Peyer's patch (tissue), 4 donors: ENCODE data around the gene SPEM1. TPM values are rescaled to one million over a fixed set of nuclear protein-coding genes. Genes with fewer than 3 reads are reported as not detected.

Experiments used
- DNase-seq, 3 donors: peaks; one replicate each; pipeline ENCODE4 v3.0.0-alpha.2; 2017 to 2019
- H3K27ac ChIP-seq, 4 donors: fragments of 200-600 bp; sonication (generic); one replicate each; pipeline ENCODE4 v1.5.1; 2016 to 2019
- H3K27me3 ChIP-seq, 2 donors: fragments of 200-600 bp; sonication (generic); one replicate each; pipeline ENCODE4 v1.5.1; 2019
- H3K36me3 ChIP-seq, 3 donors: fragments of 200-600 bp; sonication (generic); one replicate each; pipeline ENCODE4 v1.5.1; 2016 to 2019
- H3K4me1 ChIP-seq, 4 donors: fragments of 200-600 bp; sonication (generic); one replicate each; pipeline ENCODE4 v1.5.1; 2016 to 2019
- H3K4me3 ChIP-seq, 4 donors: fragments of 200-600 bp; sonication (generic); 1 replicate in 3 of 4; 2 replicates in 1 of 4; pipeline ENCODE4 v1.5.1; 2016 to 2019; ENCODE audit warnings: mild to moderate bottlenecking in 1 of 4
- H3K9me3 ChIP-seq, 4 donors: fragments of 200-600 bp; sonication (generic); one replicate each; pipeline ENCODE4 v1.5.1; 2016 to 2019; ENCODE audit warnings: mild to moderate bottlenecking in 1 of 4
- POLR2A ChIP-seq, 2 donors: fragments of 450-650 bp; IDR thresholded peaks; one replicate each; pipeline ENCODE4 v1.5.1; 2017; ENCODE audit warnings: antibody characterized with exemption in 2 of 2, mild to moderate bottlenecking in 2 of 2, moderate library complexity in 2 of 2
- total RNA-seq, 4 donors: library from RNA; depleted of rRNA; stranded (reverse); fragments of >200 nt; gene quantifications; one replicate each; pipeline ENCODE4 v1.1.0, GENCODE V29; 2016
- TF ChIP-seq, protein P1 (sequence below), 6 experiments: fragments of 450-650 bp in 4 of 6; fragments of 200-600 bp in 2 of 6; sonication (generic) in 1 of 6; IDR thresholded peaks; one replicate each; pipeline ENCODE4 v1.5.1; 2017 to 2019; ENCODE audit warnings: antibody characterized with exemption in 6 of 6, mild to moderate bottlenecking in 3 of 6, moderate library complexity in 1 of 6

The SPEM1 gene
- total RNA-seq, 4 donors from 2014 or later = not detected

DNA sequence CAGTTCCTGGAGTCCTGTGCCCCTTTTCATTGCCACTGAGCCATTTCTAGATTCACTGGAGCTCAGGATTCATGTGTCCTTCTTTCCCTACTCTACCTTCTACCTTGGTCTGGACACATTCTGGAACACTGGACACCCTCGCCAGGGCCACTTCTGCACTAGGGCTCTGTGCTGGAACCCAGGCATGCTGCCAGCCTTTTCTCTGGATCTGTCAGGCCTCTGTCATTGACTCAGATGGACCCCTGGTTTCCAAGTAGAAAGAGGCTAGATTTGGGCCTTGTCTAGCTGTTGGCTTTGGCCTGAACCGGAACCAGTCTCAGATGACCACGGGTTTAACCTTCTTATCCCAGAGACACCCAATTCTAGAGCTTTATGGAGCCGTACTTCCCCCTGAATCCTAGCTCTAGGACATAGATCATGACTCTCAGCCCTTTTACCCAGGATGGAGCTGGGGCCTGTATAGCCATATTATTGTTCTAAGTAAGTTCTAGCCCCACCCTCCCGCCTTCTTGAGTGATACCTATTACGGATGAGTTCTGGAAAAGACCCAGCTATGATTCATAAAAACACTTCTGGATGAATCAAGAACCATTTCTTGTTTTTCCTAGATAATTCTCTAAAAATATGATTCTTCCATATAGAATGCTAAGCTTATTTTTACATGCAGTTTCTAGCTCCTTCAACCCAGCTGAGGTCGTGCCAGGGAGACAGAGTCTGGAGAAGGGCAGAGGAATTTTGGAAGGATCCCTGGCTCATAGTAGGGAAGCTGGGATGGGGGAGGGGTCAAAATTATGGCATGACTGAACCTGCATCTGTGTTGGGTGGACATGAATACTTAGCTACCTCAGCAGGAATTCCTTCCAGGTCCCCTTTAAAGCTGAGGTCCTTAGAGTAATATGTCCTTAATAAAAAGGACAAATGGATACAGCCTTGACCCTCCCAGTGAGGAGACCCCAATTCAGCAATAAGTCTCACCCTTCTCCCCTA lies 23.7 kb downstream of the SPEM1 start:
- no peak for DNase-seq
- H3K27ac ChIP-seq = no peak overlapping the region
- TF ChIP-seq POLR2A (IDR thresholded peaks at IDR 0.05) = no peak
- TF ChIP-seq, protein P1, sequence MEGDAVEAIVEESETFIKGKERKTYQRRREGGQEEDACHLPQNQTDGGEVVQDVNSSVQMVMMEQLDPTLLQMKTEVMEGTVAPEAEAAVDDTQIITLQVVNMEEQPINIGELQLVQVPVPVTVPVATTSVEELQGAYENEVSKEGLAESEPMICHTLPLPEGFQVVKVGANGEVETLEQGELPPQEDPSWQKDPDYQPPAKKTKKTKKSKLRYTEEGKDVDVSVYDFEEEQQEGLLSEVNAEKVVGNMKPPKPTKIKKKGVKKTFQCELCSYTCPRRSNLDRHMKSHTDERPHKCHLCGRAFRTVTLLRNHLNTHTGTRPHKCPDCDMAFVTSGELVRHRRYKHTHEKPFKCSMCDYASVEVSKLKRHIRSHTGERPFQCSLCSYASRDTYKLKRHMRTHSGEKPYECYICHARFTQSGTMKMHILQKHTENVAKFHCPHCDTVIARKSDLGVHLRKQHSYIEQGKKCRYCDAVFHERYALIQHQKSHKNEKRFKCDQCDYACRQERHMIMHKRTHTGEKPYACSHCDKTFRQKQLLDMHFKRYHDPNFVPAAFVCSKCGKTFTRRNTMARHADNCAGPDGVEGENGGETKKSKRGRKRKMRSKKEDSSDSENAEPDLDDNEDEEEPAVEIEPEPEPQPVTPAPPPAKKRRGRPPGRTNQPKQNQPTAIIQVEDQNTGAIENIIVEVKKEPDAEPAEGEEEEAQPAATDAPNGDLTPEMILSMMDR (IDR thresholded peaks at IDR 0.05) = no peak
- H3K4me3 ChIP-seq = no peak overlapping the region
- H3K9me3 ChIP-seq = no peaks in the 10 kb centered on the region
- H3K36me3 ChIP-seq = no peaks in the 10 kb centered on the region
- H3K27me3 ChIP-seq = peaks cover 0 to 27% of the 10 kb centered on the region in 2 donors
- peaks cover 4 to 30% (median 23%) of the 10 kb centered on the region in 4 donors for H3K4me1 ChIP-seq

DNA sequence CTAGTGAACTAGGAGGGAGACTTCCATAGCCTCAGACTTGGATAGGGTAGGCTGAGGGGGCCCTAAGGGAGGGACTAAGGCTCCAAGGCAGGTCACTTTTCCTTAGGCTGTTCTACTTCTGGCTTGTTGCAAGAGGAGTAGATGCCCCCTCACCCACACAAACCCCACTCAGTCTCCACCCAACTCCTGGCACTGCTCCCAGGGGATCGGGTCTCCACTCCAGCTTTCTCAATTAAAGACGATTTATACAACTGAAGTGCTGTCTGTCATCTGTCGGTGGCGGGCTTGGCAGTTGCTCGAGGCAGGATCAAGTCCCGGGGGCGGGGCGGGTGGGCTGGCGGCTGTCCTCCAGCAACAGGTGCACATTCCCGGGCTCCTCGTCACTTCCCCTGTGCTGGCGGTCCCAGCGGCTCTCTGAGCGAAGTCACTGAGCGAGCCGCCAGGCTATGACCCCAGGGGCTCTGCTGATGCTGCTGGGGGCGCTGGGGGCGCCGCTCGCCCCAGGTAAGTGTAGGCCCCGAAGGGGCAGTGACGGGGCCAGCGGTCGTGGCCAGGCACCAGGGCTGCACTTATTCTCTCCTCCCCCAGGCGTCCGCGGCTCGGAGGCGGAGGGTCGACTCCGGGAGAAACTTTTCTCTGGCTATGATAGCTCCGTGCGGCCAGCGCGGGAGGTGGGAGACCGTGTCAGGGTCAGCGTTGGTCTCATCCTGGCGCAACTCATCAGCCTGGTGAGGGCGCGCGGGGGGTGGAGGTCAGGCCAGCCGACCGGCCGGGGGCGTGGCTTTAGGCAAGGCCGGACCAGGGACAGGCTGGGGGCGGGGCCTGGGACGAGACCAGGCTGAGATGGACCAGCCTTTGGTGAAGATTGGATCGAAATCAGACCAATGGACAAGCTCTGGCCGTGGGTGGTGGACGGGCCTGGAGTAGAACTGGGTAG lies 24.8 kb downstream of the SPEM1 start, which contains the start of gene CHRNB1:
TSS of gene CHRNB1 (plus strand) at position 380 of the 937 bp plus-strand sequence. CDS start at position 447, 67 bp downstream.
- peak; percentile 58 to 89 (median 84) for DNase-seq
- no peak for TF ChIP-seq POLR2A (IDR thresholded peaks at IDR 0.05)
- TF ChIP-seq, protein P1 (IDR thresholded peaks at IDR 0.05) = peak in 2 of 6 experiments; percentile 10 to 13
- Histone ChIP-seq H3K4me3 (peak within 1 kb of the TSS; percentile 20 to 54 (median 42)), H3K27me3 (peaks cover 0 to 16% of the 10 kb centered on the region in 2 donors), H3K27ac (peak within 1 kb of the TSS in 1 of 4 donors; percentile 66), H3K36me3 (no peaks in the 10 kb centered on the region), H3K9me3 (no peaks in the 10 kb centered on the region), H3K4me1 (peaks cover 0 to 22% (median 16%) of the 10 kb centered on the region in 4 donors)

DNA sequence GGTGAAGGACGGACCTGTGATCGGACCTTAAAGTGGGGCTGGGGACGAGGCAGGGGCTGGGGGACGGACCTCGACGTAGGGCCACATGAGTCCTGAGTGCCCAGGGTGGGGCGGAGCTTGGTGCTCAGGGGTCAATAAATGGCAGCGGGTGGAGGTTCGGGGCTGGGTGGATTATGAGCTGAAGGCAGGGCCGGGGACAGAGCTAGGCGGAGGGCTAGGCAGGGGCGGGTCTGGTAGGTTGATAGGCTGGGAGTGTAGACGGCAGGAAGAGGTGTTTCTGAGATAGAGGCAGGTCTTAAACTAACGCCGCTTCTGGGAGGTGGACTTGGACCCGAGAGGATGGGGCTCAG lies 25.5 kb downstream of the SPEM1 start:
- no peaks in the 10 kb centered on the region for H3K36me3 ChIP-seq
- no peak for TF ChIP-seq POLR2A (IDR thresholded peaks at IDR 0.05)
- TF ChIP-seq, protein P1 (IDR thresholded peaks at IDR 0.05) = no peak
- H3K27me3 ChIP-seq = peaks cover 0 to 9% of the 10 kb centered on the region in 2 donors
- peak overlapping the region in 3 of 4 donors; percentile 41 to 54 (median 44) for H3K4me3 ChIP-seq
- peak overlapping the region in 1 of 4 donors; percentile 66 for H3K27ac ChIP-seq
- H3K9me3 ChIP-seq = no peaks in the 10 kb centered on the region
- H3K4me1 ChIP-seq = peaks cover 0 to 15% (median 10%) of the 10 kb centered on the region in 4 donors
- peak in 2 of 3 donors; percentile 79 to 83 for DNase-seq

DNA sequence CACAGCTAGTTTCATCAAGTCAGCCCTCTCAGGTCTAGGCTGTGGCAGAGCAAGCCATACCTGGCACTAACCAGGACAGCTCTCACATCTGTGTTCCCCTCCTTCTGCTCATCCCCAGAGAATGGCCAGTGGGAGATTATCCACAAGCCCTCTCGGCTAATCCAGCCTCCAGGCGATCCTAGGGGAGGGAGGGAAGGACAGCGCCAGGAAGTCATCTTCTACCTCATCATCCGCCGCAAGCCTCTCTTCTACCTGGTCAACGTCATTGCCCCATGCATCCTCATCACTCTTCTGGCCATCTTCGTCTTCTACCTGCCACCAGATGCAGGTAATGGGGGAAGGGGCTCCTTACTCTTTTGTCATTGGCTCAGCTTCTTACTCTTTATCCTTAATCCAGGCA lies 28.3 kb downstream of the SPEM1 start:
- Histone ChIP-seq H3K36me3 (no peaks in the 10 kb centered on the region), H3K27me3 (peaks cover 0 to 8% of the 10 kb centered on the region in 2 donors), H3K4me1 (peaks cover 0 to 13% (median 8%) of the 10 kb centered on the region in 4 donors), H3K9me3 (no peaks in the 10 kb centered on the region), H3K27ac (no peak overlapping the region), H3K4me3 (no peak overlapping the region)
- no peak for DNase-seq
- TF ChIP-seq, protein P1 (IDR thresholded peaks at IDR 0.05) = no peak
- no peak for TF ChIP-seq POLR2A (IDR thresholded peaks at IDR 0.05)

DNA sequence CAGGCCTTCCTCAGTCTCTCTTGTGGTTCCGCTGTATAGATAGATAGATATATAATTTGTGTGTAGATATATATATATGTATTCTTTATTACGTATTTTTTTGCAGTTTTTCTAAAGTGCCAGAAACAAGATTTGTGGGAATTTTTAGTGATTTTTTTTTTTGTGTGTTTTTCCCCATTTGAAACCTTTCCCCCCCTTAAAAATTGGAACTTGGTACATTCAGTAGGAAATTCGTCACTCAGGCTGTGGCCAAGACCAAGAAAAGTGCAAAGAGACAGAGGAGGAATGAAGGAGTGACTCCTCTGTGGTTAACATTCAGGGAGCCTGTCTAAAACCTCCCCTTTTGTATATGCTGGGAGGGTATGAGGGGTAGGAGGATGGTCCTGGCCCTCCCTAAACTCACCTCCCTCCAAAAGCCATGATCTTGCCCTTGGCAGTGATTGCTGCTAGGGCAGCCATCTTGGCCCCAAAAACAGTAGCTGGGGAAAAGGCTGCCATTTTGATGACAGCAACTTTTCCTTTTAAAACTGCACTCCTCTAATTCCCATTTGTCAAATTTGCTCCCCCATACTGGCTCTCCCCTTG lies 39.9 kb downstream of the SPEM1 start:
- H3K4me1 ChIP-seq = peaks cover 0 to 10% (median 3%) of the 10 kb centered on the region in 4 donors
- no peaks in the 10 kb centered on the region for H3K27me3 ChIP-seq
- no peak for DNase-seq
- no peaks in the 10 kb centered on the region for H3K9me3 ChIP-seq
- TF ChIP-seq, protein P1 (IDR thresholded peaks at IDR 0.05) = no peak
- H3K4me3 ChIP-seq = no peak overlapping the region
- H3K27ac ChIP-seq = no peak overlapping the region
- peaks cover 0 to 15% (median 0%) of the 10 kb centered on the region in 3 donors for H3K36me3 ChIP-seq
